Measurements from ENCODE around the gene NIBAN1. TPM values are rescaled to one million over a fixed set of nuclear protein-coding genes. Genes with fewer than 3 reads are reported as not detected.

NIBAN1 gene
- total and polyA plus RNA-seq, 2 of the 8 experiments (the other 6 are each of a cell fraction or from before 2014, with no cell fraction given): 5.7 to 15.2 TPM

DNA sequence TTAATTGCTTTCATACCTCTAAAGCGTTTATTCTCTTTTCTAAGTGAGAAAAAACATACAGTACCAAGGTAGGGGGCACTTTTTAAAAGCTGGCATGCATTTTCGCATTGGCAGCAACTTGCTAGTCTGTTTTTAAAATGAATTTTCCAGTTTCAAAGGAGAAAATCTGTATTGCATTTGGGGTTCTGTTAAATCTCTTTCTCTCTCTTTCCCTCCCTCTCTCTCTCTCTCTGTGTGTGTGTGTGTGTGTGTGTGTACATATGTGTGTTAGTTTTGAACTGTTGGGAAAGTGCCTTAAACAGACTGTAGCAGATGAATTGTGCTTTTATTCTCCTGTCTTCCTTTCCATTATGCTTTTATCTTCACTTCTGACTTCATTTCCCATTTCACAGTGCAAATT is 7.3 kb downstream of the NIBAN1 start (continued):
- TF ChIP-seq, protein P1, sequence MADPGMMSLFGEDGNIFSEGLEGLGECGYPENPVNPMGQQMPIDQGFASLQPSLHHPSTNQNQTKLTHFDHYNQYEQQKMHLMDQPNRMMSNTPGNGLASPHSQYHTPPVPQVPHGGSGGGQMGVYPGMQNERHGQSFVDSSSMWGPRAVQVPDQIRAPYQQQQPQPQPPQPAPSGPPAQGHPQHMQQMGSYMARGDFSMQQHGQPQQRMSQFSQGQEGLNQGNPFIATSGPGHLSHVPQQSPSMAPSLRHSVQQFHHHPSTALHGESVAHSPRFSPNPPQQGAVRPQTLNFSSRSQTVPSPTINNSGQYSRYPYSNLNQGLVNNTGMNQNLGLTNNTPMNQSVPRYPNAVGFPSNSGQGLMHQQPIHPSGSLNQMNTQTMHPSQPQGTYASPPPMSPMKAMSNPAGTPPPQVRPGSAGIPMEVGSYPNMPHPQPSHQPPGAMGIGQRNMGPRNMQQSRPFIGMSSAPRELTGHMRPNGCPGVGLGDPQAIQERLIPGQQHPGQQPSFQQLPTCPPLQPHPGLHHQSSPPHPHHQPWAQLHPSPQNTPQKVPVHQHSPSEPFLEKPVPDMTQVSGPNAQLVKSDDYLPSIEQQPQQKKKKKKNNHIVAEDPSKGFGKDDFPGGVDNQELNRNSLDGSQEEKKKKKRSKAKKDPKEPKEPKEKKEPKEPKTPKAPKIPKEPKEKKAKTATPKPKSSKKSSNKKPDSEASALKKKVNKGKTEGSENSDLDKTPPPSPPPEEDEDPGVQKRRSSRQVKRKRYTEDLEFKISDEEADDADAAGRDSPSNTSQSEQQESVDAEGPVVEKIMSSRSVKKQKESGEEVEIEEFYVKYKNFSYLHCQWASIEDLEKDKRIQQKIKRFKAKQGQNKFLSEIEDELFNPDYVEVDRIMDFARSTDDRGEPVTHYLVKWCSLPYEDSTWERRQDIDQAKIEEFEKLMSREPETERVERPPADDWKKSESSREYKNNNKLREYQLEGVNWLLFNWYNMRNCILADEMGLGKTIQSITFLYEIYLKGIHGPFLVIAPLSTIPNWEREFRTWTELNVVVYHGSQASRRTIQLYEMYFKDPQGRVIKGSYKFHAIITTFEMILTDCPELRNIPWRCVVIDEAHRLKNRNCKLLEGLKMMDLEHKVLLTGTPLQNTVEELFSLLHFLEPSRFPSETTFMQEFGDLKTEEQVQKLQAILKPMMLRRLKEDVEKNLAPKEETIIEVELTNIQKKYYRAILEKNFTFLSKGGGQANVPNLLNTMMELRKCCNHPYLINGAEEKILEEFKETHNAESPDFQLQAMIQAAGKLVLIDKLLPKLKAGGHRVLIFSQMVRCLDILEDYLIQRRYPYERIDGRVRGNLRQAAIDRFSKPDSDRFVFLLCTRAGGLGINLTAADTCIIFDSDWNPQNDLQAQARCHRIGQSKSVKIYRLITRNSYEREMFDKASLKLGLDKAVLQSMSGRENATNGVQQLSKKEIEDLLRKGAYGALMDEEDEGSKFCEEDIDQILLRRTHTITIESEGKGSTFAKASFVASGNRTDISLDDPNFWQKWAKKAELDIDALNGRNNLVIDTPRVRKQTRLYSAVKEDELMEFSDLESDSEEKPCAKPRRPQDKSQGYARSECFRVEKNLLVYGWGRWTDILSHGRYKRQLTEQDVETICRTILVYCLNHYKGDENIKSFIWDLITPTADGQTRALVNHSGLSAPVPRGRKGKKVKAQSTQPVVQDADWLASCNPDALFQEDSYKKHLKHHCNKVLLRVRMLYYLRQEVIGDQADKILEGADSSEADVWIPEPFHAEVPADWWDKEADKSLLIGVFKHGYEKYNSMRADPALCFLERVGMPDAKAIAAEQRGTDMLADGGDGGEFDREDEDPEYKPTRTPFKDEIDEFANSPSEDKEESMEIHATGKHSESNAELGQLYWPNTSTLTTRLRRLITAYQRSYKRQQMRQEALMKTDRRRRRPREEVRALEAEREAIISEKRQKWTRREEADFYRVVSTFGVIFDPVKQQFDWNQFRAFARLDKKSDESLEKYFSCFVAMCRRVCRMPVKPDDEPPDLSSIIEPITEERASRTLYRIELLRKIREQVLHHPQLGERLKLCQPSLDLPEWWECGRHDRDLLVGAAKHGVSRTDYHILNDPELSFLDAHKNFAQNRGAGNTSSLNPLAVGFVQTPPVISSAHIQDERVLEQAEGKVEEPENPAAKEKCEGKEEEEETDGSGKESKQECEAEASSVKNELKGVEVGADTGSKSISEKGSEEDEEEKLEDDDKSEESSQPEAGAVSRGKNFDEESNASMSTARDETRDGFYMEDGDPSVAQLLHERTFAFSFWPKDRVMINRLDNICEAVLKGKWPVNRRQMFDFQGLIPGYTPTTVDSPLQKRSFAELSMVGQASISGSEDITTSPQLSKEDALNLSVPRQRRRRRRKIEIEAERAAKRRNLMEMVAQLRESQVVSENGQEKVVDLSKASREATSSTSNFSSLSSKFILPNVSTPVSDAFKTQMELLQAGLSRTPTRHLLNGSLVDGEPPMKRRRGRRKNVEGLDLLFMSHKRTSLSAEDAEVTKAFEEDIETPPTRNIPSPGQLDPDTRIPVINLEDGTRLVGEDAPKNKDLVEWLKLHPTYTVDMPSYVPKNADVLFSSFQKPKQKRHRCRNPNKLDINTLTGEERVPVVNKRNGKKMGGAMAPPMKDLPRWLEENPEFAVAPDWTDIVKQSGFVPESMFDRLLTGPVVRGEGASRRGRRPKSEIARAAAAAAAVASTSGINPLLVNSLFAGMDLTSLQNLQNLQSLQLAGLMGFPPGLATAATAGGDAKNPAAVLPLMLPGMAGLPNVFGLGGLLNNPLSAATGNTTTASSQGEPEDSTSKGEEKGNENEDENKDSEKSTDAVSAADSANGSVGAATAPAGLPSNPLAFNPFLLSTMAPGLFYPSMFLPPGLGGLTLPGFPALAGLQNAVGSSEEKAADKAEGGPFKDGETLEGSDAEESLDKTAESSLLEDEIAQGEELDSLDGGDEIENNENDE (IDR thresholded peaks at IDR 0.05; ENCODE audit: insufficient replicate concordance, low read length): no peak
- no peak for TF ChIP-seq CHD1 (IDR thresholded peaks at IDR 0.05; ENCODE audit: low read depth, low read length)
- TF ChIP-seq POU5F1 (IDR thresholded peaks at IDR 0.05; ENCODE audit: low read depth, low read length): no peak
- no peak for TF ChIP-seq SIRT6 (IDR thresholded peaks at IDR 0.05; ENCODE audit: low read length)
- no peak for TF ChIP-seq RAD21 (IDR thresholded peaks at IDR 0.05 in 1 of 2, conservative IDR thresholded peaks at IDR 0.05 in 1 of 2; ENCODE audit: low read depth in 2 of 2, low read length in 2 of 2)
- no peak for TF ChIP-seq EP300 (IDR thresholded peaks at IDR 0.05; ENCODE audit: borderline replicate concordance in 1 of 2, low read depth in 2 of 2, low read length in 2 of 2)
- TF ChIP-seq SUZ12 (IDR thresholded peaks at IDR 0.05; ENCODE audit: low read length): no peak
- no peak for TF ChIP-seq NANOG (IDR thresholded peaks at IDR 0.05; ENCODE audit: insufficient read depth, low read depth, low read length, poor library complexity, severe bottlenecking)
- no peak for TF ChIP-seq RBBP5 (IDR thresholded peaks at IDR 0.05; ENCODE audit: borderline replicate concordance, low read depth, low read length)
- no peak for TF ChIP-seq POLR2A (IDR thresholded peaks at IDR 0.05; ENCODE audit: control extremely low read depth in 1 of 2, low read depth in 2 of 2, low read length in 2 of 2)
- no peak for TF ChIP-seq TAF1 (IDR thresholded peaks at IDR 0.05; ENCODE audit: low read depth, low read length)
- no peak for TF ChIP-seq BRCA1 (IDR thresholded peaks at IDR 0.05; ENCODE audit: low read depth, low read length)
